GM21737 (cell line): ENCODE measurements around the gene RPS6KA5.
"Not testable (repeated sequence)": the region's sequence is repeated elsewhere in the genome, so short reads cannot be mapped to it uniquely, and the experiment has no call there.

ENCODE experiments used
- ATAC-seq: cut with Tn5 transposase; IDR thresholded peaks from one replicate; pipeline ENCODE4 v1.9.1; 2021; ENCODE audit warnings: mild to moderate bottlenecking, moderate library complexity; ENCODE audit not compliant: unreplicated experiment

Gene RPS6KA5

DNA sequence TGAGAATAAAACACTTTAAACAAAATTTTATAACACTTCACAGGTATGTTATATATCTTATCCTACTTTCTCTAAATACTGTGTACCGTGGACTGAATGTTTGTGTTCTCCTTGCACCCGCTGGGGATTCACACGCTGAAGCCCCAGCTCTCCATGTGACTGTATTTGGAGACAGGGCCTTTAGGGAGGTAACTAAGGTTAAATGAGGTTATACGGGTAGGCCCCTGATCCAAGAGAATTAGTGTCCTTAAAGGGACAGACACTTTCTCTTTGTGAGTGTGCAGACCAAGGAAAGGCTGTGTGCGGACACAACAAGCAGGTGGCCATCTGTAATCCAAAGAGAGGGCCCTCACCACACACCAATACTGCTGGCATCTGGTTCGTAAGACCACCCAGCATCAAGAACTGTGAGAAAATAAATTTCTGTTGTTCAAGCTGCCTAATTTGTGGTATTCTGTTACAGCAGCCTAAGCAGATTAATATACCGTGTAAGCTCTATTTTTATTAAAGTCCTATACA lies 174.1 kb downstream of the RPS6KA5 start:
- ATAC-seq, result no peak

DNA sequence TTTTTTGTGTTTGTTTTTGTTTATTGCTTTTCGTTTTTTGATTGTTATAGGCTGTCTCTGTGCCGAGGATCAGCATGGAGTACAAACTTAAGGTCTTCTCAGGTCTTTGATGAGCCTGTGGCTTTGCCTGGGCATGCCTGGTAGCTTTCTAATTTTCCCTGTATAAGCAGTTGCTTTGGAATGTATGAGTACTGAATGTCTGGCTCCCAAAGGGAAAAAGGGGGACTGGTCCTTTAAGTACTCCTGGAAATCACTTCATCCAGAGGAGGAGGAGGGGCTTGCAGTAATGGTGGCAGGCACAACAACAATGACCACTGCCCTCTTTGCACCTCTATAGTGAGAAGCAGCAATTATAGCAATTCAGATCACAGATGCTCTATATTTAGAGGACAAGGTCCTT lies 176.7 kb downstream of the RPS6KA5 start:
- no peak for ATAC-seq

DNA sequence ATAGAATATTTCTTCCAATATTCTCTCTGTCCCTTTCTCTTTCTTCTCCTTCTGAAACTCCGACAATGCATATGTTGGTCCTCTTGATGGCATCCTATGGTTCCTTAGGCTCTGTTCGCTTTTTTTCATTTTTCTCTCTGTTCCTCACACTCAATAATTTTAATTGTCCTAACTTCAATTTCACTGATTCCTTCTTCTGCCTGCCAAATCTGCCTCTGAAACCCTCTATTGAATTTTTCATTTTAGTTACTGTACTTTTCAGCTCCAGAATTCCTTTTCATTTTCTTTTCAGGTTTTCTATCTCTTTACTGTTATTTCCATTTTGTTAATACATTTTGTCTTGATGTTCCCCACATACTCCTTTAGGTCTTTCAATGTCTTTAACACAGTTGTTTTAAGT lies 177.2 kb downstream of the RPS6KA5 start:
- ATAC-seq, result no peak

DNA sequence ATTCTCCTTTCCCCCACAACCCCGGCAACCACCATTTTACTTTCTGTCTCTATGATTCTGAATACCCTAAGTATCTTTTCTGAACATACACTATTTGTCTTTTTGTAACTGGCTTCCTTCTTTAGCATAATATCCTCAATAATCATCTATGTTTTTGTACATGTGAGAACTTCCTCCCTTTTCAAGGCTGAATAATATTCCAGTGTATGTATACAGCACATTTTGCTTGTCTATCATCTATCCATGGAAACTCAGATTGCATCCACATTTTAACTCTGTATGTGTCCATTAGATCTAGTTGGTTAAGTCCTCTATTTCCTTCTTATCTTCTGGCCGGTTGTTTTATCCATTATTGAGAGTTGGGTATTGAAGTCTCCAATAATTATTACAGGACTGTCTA lies 180.2 kb downstream of the RPS6KA5 start:
- ATAC-seq, result no peak

DNA sequence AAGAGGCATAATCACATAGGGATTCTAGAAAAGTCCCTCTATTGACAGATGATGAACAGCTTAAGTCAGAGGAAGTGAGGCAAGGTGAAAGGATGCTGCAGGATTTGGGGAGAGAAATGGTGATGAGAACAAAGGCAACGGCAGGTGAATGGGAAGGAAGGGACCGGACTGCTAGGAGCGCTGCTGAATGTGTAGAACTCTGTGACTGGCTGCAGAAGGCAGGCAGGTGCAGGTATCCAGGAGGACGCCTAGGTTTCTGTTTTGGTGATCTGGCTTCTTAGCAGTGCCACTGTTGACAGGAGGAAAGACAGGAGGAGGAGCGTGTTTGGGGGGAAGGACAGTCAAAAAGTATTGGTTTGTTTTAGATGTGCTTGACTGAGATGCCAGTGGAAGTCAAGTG lies 185.8 kb downstream of the RPS6KA5 start:
- no peak for ATAC-seq

DNA sequence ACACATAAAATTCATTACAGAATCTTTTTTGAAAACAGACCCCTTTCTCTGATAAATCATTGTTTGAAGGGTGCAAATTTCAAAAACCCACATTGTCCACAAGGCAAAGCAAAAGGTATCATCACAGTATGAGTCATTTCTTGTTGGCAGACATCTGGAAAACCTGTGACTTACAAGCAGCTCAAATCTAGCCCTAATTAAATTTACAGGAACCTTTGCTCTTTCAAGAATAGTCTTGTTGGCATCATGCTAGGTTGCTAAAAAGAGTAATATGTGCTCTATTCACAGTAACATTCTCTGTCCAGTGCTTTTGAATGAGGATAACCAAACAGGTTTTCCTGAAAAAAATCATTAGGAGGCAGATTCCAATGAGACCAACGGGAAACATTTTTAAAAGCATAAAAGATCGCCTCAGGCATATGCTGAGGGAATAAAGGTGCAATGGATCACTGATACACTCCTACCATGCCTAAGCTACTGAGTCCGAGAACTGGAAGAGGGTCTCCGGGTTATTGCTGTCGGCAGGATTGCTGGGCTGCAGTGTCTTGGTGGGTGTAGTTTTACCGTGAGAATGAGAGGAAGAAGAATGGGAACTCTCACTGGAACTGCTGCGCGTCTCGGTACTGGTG lies 188.7 kb downstream of the RPS6KA5 start:
- no peak for ATAC-seq

DNA sequence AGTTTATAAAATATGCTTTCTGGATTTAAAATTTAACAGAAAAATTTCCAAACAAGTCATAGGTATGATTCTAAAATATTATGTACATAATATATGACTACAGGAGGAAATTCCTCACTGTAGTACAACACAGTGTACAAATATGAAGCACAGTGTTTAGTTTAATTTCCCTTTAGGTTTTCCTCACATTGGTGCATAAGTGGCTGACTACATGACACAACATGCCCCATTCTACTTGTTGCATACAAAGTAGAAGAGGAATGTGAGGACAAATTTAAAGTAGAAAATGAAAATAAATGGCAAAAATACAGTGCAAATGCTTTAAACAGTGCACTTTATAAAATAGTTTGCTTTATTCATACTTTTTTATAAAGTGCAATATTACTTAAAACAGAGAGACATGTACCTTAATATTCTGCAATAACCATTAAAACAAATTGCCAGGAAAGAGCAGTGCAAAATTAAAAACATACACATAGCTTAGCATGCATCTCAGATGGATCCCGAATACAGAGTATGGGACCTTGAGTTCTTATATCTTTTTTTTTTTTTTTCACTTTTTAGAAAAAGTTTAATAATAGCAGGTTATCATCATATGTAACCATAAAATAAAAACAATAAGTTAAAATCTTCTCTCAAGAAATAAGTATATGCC lies 189.4 kb downstream of the RPS6KA5 start:
- ATAC-seq, result no peak

DNA sequence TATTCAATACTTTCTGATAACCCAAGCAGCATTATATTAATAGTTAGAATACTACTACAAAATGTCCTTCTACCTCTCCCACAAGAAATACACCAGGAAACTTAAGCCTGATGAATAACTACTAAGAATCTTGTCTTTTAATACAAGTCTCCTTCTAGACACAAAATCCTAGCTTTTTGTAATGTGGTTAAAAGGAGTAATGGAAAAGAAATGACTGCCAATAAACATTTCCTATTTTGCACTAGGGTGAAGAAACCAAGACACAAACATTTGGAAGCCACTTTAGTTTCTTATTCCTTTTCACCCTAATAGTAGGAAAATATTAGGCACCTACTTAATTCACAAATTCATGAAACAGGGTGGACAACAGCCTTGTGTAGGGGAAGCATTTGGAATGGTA lies 192.9 kb downstream of the RPS6KA5 start:
- no peak for ATAC-seq

DNA sequence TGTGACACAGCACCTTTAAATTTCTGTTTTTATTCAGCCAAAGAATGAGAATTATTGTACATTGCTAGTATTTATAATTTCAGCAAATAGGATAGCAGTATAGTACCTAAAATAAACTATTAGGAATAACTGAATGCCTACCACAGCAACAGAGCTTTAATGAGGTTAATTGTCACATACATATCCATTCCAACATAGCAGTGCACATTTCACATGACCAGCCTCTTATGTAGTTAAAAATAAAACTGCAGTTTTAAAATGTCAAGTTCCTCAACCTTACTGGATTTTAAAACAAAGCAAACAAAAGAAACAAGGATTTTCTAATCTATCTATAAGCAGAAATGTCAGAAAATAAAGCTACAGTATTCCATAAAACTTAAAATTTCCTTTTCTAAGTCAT lies 193.6 kb downstream of the RPS6KA5 start:
- no peak for ATAC-seq

DNA sequence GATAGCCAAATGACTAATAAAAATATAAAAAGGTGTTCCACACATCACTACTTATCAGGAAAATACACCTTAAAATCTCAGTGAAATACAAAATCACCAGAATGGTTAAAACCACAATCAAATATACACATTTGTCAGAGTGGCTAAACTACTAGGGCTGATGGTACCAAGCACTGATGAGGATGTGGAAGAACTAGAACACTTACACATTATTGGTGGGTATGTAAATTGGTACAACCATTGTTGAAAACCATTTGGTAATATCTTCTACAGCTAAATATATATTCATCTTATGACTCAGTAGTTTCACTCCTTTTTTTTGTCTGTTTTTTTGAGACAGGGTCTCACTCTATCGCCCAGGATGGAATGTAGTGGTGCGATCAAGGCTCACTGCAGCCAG lies 195.7 kb downstream of the RPS6KA5 start:
- no peak for ATAC-seq

DNA sequence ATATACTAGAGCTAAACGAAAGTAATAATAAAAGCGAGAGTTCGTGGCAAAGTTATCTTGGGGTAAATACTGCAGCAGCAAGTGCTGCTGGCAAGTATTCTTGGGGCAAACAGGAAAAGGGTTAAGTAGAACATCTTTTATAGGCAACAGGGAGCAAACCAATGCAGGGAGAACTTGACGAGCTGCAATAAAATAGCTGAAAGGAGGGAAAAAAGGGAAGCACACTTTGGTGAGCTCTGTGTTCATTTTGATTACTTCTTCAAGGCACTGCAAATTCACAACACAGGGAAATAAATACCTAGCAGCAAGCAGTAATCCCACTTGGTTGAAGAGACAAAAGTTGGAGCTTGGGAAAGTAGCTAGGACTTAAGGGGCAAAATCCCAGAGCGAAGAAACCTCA lies 201.9 kb downstream of the RPS6KA5 start:
- no peak for ATAC-seq

DNA sequence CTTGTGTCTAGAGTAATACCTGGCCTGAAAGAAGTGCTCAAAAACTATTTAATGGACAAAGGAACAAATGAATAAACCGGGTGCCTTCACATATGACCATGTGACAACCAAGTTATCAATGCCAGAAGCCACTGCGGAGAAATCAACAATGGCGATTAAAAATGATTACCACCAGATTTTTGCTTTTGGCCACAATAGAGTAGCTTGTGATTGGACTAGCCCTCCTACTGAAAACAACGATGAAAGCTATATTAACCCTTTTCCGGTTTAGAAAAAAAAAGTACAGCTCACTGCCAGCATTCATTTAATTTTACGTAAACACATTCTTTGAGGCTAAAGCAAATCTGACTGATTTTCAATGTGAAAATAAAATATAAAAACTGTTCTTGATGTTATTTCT lies 202.6 kb downstream of the RPS6KA5 start:
- no peak for ATAC-seq

DNA sequence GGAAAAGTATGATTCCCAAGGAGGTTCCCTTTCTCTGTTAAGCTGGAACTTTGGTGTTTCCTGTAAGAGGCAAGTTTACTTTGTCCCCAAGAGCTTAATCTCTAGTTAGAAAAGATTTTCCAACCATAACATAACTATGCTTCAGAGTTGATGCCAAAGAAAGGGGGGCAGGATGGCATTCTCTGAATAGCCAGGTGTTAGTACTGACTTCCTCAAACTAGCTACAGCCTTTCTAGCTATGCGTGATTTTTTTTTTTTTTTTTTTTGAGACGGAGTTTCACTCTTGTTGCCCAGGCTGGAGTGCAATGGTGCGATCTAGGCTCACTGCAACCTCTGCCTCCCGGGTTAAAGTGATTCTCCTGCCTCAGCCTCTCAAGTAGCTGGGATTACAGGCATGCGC lies 204.3 kb downstream of the RPS6KA5 start:
- not testable (repeated sequence) for ATAC-seq

DNA sequence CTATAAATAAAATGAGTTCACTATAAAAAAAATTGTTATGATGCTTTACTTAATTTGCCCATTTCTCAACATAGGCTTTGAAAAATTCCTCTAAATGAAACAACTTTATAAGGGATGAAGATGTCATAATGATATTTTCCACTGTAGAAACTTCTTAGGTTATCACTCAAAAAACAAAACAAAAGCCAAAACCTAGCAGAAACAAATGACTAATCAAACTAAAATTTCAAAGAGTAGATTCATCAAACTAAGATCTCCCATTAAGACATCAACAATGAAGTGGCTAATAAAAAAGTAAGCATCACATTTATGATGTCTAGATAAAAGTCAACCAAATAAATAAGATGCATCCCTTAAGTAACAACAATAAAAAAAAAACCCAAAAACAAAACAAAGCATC lies 207.3 kb downstream of the RPS6KA5 start:
- ATAC-seq, result no peak

DNA sequence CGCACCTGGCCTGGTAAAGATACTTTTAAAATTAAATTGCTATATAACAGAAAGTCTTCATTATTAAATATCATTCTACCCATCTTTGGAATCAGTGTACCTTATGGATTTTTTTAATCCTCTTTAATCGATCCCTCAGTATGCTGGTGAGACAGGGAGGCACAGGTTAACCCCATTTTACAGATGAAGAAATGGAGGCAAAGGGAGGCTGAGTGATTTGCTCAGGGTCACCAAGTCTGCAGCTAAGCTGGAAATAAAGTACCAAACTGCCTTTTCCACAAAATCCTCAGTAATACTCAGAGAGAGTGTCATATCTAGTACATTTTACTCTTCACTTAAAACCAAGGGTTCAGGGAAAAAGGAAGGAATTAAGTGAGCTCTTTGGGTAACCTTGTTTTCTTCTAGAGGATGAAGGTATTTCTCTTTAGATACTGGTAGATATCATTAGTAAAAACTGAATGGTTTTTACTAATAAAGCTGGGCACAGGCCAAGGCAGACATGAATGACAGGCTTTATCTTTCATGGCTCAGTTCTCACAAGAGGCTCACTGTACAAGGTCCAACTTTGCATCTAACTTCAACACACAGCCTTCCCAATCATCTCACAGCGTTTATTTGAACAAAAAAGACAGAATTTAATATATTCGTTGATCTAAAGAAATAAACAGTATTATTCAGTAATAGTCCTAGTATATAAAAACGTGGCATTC lies 209.0 kb downstream of the RPS6KA5 start:
- no peak for ATAC-seq

DNA sequence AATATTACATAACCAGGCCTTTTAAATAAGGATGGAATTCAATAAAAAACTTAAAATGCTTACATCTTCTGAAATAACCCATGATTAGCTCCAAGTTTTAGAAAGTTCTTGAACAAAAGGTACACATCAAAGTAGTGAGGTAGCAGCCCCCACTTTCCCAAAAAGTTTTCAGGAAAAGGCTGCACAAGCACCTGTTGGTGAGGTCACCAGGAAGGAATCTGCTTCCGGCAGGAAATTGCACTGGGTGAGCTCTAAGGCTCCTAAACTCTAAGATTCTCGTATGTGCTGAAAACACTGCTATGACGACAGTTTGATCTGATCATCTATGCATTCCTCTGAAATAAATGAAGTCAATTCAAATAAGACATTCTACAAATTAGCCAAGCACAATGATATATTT lies 210.0 kb downstream of the RPS6KA5 start:
- no peak for ATAC-seq

DNA sequence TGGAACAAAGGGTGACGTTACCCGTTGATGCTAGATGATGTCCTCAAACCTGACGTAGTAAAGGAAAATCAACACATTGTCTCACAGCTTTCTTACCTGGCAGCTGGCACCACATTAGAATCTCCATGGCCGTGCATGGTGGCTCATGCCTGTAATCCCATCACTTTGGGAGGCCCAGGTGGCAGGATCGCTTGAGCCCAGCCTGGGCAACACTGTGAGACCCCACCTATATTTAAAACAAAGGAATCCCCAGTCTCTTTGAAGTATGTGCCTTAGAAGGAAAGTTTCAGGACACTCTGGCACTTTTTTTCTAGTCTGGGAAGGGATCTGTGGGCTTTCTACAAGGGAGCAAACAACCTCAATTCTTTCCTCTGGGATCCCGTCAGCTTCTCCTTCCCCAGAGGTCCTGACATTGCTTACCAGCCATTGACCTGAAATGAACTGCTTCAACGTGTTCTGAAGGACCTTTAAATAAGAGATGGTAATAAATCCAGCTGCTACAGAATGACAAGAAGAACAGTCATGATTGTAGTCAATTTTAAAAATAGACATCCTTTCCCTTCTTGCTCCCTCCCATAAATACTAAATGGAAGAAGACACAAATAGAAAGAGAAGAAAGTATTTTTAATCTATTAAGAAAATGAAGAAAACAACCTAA lies 210.5 kb downstream of the RPS6KA5 start:
- no peak for ATAC-seq

DNA sequence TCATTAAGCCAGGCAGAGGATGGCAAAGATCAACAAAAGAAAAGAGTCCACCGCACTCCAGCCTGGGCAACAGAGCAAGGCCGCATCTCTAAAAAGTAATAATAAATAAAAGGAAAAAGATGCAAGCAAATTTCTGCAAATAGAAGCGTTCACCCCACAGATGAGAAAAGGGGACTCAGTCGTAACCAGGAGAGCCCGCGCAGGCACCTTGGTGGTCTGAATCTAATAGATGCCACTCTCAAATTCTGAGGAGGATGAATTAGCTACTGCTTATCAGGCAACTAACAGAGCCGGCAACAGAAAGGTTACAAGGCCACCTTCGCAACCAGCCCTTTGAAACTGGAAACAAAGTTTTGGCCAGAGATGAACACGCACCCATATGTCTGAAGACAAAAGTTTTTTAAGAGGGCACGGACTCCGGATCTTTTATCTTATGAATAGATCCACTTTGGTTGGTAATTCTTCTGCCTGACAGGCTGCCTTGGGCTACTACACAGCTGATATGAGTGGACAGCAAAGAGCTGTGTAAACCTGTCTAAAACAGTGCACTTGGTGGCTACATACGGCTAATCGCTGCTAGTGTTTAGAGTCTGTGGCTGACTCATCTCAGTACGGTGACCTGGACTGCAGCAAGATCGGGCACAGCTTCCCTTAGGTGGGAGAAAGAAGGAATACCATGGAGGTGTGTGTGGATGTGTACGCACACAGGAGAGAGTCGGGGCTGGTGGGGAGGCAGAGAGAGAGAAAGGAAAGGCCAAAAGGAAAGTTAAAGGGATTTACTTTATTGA lies 211.3 kb downstream of the RPS6KA5 start:
- ATAC-seq, result no peak

DNA sequence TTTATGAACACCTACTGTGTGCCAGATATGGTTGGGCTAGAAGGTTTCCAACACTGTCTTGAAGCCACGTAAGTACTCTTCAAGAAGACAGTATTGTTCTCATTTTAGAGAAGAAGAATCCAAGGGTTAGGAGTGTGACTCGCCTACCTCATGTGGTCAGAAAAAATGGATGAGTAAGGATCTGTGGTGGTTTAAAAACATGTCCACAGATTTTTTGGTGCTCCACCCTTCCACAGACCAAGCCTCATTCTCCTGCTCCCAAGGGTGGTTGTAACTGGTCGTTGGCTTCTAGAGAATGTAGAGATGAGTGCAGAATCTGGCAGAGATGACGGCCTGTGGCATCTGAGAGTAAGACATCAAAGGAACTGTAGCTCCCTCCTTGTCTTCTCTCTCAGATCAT lies 213.9 kb downstream of the RPS6KA5 start:
- no peak for ATAC-seq

DNA sequence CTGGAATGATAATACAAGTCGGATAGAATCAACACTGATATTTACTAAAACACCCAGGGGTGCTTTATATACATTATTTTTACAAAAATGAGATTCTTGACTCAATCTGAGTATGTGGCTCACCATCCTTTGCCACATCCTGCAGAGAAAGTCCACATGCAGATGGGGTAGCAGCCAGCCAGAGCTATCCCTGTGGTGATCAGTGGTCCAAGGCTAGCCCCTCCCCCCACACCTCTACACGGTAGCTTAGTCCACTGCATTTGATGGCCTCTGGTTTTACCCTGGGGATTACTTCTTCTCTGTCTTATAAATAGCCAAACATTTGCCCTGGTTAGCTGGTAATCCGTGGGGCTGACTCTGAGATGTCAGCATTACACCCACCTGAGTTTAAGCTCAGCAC lies 216.1 kb downstream of the RPS6KA5 start:
- ATAC-seq, result no peak

DNA sequence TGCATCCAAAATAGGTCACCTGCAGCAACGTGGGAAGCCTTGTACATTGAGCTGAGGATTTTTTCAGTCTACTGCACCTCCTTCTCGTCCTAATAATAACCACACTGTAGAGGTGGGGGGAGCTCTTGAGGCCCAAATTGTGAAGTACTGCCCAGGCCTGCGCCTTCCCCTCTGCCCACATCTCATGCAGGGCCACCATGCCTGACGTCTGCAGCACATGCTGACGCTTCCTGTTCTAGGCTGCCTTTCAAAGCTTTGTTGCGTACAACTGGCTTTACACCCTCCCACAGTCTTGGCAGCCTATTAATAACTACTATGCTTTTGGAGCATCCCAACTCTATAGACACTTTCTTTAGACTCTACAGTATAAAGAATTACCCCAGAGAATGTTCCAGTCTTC lies 217.7 kb downstream of the RPS6KA5 start:
- no peak for ATAC-seq
